GM19324 (cell line): ENCODE measurements around the gene ZNF143.
"Not testable (repeated sequence)": the region's sequence is repeated elsewhere in the genome, so short reads cannot be mapped to it uniquely, and the experiment has no call there.

Experiments
- ATAC-seq: cut with Tn5 transposase; IDR thresholded peaks from one replicate; pipeline ENCODE4 v1.9.1; 2021; ENCODE audit warnings: mild to moderate bottlenecking, moderate library complexity; ENCODE audit not compliant: unreplicated experiment, low FRiP score

Gene ZNF143

GRCh38 chr11:9460322-9461062 is at the start of gene ZNF143:
TSS of gene ZNF143 (plus strand) at chr11:9461012. CDS start at chr11:9471309, 10,297 bp downstream.
- ATAC-seq, result peak; percentile 92

GRCh38 chr11:9428706-9429105 is 32.1 kb upstream of the ZNF143 start:
- ATAC-seq, result no peak

- no peak for ATAC-seq
Observed at GRCh38 chr11:9438611-9439010, 22.2 kb upstream of the ZNF143 start.

- ATAC-seq, result no peak
Observed at GRCh38 chr11:9446230-9446629, 14.6 kb upstream of the ZNF143 start.

GRCh38 chr11:9448576-9449352 is 12.0 kb upstream of the ZNF143 start:
- no peak for ATAC-seq

GRCh38 chr11:9452023-9452422 is 8.8 kb upstream of the ZNF143 start:
- not testable (repeated sequence) for ATAC-seq

- no peak for ATAC-seq
Observed at GRCh38 chr11:9455722-9456121, 5.1 kb upstream of the ZNF143 start.

- ATAC-seq, result no peak
Observed at GRCh38 chr11:9459667-9460321, 1.0 kb upstream of the ZNF143 start.

- ATAC-seq, result peak; percentile 61
Observed at GRCh38 chr11:9461063-9461759, 399 bp downstream of the ZNF143 start.

- no peak for ATAC-seq
Observed at GRCh38 chr11:9461760-9462134, 935 bp downstream of the ZNF143 start.

GRCh38 chr11:9462172-9462799 is 1.5 kb downstream of the ZNF143 start:
- ATAC-seq, result no peak

- no peak for ATAC-seq
Observed at GRCh38 chr11:9462806-9463537, 2.2 kb downstream of the ZNF143 start.

- ATAC-seq, result no peak
Observed at GRCh38 chr11:9470765-9471164, 10.0 kb downstream of the ZNF143 start.

- ATAC-seq, result no peak
Observed at GRCh38 chr11:9473408-9473807, 12.6 kb downstream of the ZNF143 start.

- no peak for ATAC-seq
Observed at GRCh38 chr11:9479899-9480298, 19.1 kb downstream of the ZNF143 start.

- no peak for ATAC-seq
Observed at GRCh38 chr11:9489080-9489765, 28.4 kb downstream of the ZNF143 start.

GRCh38 chr11:9490376-9490775 is 29.6 kb downstream of the ZNF143 start:
- ATAC-seq, result no peak

- ATAC-seq, result no peak
Observed at GRCh38 chr11:9493492-9493891, 32.7 kb downstream of the ZNF143 start.

- no peak for ATAC-seq
Observed at GRCh38 chr11:9494316-9494715, 33.5 kb downstream of the ZNF143 start.
